OCI-M1 (cell line): Measurements from ENCODE around the gene GPRC5B.

Experiments used
- DNase-seq: peaks from one replicate; lab custom pipeline; 2025; lab: John Stamatoyannopoulos, UW

GPRC5B gene

DNA sequence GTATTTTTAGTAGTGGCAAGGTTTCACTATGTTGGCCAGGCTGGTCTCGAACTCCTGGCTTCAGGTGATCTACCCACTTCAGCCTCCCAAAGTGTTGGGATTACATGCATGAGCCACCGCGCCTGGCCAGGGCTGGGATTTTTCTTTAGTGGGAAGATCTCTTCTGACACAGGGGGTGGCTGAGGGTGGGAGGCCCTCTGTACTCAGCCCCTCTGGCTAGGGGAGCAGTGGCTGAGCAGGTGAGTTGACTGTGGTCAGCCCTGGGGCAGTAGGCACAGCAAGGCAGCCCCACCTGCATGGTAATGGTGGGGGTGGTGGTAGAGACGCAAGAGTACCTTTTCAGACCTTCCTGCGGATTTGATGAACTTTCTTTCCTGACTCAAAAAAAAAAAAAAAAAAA is 12.3 kb upstream of the GPRC5B start:
- DNase-seq: no peak

DNA sequence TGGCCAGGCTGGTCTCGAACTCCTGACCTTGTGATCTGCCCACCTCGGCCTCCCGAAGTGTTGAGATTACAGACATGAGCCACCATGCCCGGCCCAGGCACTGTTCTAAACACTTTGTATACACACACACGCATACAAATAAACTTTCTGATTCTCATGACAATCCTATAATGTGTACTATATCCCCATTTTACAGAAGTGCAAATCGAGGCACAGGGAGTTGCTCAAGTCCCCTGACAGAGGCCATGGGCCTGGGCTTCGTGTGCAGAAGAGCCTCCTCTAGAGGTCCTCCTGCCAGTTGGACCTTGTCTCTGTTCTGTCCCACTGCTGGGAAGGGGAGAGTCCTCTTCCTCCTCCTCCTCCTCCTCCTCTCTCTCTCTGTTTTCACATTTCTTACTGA is 9.9 kb upstream of the GPRC5B start:
- DNase-seq: no peak

DNA sequence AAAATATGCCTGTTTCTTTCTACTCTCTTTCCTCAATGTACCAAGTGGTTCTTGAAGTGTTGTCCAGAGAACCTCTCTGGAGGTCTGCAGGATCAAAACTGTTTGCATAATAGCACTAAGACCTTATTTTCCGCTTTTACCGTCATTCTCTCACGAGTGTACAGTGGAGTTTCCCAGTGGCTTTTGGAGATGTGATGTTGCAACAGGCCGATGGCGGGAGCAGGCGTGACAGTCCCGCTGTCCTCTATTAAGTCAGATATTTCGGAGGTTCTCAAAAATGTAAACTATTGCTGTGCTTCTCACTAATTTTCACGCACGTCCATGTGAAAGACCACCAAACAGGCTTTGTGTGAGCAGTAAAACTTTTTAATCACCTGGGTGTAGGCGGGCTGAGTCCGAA is 8.3 kb upstream of the GPRC5B start:
- no peak for DNase-seq

DNA sequence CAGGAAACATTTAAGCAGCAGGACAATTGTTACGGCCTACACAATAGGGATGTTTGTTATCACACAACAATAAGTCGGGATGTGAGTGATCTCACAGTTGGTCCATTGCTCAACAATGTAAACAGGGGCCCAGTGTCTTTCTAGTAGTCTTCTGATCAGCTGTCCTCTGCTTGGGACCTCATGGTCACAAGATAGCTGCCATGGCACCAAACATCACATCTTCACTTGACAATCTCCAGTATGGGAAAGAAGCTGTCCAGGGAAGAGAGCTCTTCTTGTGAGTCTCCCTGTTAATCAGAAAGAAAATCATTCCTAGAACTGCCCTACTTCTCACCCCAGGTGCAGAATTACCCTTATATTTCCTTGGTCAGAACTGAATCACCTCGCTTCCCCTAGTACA is 6.3 kb upstream of the GPRC5B start:
- no peak for DNase-seq

DNA sequence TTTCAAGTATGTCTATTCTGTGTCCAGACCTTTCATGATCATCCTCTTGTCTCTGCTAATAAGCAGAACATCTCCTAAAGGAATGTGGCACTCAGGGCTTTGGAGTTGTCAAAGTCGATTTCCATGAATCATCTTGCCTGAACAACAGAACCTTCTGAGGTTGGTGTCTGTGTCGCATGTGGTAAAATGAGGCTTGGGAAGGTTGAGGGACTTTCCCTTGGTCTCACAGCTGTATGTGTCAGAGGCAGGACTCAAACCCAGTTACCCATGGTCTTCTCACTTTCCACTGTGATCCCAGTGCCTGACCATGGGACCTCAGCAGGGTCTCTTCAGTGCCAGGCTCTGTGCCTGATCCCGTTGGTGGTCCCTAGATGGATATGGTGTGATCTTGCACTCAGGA is 4.2 kb upstream of the GPRC5B start:
- no peak for DNase-seq

DNA sequence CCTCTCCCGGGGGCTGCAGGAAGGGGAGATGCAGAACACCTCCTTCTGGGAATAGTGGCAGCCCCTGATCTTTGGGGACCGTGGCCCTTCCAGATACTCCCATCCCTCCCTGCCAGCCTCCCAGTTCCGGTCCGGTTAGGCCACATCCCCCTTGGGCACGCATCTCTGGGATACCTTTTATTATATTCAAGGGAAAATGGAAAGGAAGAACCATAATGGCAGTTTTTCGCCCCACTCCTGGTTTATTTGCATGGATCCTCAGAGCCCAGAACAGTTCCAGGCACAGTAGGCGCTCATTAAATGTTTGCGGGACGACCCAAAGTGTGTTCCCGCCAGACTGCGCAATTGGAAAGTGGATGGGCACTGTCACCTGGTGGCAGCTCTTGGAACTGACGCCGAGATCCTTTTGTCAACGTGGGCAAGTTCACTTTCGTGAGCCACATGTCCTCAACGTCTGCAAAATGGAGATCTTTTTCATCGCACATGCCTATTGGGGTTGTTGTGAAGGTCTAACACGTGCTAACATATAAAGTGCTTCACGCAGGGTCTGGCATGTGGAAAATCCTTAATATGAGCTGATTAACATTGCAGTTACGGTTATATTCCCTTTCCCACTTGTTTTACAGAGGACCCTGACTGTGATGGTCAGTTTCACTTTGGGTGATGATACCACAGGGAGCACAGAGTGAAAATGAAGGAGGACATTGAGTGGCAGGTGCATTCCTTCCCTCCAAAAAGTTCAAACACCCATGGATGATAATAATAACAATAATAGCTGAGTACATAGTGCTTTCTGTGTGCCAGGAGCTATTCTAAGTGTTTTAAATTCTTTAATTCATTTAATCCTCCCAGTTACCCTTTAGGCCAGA is 1.7 kb upstream of the GPRC5B start:
- peak; percentile 81 for DNase-seq

DNA sequence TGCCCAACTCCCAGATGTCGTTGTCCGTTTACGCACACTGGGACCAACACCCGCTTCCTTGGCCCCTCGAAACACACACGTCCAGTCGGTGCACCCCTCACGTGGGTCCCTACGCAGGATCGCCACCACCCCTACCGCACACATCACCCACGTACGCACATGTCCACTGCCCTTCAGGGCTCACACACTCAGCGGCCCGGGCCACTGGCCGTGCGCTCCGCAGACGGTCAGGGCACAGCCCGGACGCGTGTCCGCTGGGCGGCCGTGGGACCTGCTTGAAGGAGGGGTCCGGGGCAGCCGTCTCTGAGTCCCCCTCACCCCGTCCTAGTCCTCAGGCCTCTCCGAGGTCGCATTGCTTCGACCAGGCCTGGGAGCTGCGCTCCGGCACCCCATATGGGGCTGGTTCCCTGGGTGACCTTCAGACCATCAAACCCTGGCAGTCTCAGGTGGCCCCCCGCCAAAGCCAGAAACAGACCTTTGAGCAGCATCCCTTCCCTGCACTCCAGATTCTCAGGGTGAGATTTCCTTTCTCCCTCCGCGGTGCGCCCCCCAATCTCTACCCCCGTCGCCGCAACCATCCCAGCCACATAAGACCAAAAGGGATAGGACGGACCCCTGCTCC is 914 bp upstream of the GPRC5B start:
- DNase-seq: no peak

DNA sequence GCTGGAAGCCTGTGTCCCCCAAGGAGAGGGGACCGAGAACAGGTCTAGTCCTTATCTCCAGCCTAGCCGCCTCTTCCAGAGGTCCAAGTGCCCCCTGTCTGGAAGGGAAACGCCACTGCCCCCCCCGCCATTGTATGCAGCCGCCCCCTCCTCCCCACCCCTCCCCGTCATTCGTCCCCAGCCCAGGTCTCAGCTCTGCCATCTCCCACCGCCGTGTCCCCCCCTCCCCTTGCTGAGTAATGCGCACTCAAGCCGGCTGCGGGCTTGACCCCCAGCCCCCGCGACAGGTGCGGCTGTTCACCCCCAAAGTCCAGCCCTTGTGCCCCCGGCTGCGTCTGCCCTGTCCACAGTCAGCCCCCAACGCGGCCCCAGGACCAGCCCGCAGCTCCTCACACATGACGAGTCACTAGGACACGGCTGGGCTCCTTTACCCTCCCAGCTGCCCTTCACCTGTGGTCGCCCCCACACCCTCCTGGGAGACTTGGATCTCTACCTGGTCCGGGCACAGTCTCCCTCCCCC is 622 bp downstream of the GPRC5B start:
- DNase-seq: no peak

DNA sequence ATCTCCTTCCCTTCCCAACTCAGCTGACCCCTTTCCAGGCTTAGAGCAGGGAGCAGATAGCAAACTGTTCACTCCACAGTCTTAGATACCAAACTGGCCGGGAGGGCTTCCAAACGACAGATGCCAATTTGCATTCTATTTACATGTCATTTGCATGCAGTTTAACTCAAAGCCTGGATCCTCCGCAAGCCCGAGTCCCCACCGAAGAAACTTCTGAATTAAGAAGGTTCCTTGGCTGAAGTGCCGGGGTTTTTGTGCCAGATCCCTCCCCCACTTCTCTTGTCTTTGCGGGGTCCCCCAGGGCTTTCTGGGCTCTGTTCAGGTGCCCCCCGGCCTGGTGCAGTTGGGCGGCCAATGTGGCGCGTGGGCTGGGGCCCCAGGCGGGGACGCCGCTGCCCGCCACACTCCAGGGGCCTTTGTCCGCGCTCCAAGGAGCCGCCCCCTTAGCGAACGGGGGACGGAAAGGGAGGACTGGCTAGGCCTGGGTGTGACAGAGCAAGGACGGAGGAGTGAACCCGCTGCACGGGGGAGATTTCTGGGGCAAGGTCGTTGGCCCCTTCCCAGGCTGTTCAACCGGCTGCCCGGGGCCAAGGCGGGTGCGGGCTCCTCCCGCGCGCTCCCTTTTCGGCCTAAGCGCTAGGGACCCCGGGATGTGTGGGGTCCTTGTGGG is 1.2 kb downstream of the GPRC5B start:
- no peak for DNase-seq

DNA sequence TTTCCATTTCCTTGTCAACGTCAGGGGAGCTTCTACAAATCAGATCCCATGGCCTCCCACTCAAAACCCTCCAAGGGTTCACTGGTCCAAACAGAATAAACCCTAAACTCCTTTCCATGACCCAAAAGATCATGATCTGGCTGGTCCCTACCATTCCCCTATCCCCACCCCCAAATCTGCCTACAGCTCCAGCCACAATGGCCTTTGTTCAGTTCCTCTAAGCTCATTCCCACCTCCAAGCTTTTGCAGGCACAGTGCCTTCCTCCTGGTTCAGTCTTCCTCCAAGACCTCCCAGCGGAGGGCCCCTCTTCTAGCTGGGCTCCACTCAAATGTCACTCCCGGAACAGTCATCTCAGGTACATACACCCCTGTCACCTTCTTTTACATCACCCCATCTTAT is 2.0 kb downstream of the GPRC5B start:
- no peak for DNase-seq

DNA sequence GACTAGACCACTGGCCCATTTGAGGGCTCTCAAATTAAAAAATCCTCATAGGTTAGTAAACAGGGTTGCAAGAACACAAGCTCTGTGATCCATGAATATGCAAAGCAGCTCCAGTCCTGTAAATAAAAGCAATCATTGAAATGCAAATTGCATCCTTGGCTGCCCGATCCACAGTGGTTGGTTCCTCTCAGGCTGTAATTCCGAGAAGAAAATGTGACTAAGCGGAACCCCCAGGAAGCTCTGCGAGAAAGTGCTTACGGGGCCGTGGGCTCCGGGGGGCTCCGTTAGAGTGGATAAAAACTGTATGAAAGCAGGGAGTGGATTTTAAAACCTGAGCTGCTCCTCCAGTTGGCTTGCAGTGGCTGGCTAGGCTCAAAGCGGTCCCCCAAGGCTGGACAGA is 2.5 kb downstream of the GPRC5B start:
- no peak for DNase-seq

DNA sequence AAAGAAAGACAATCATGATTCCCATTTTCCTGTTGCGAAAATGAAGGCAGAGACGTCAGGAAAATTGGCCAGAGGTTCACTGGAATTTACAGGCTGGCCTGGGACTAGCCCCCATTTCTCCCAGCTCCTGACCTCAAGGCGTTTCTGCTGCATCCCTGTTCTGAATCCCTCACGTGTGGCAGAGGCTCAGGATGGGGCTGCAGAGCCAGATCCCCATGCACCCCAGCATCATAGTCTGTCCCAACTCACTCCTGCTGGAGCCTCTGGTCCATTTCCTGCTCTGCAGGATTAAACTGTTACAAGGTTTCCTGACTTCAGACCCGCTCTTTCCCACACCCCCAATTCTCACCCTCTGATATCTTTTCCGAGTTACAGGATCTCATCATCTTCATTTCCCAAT is 2.9 kb downstream of the GPRC5B start:
- no peak for DNase-seq

DNA sequence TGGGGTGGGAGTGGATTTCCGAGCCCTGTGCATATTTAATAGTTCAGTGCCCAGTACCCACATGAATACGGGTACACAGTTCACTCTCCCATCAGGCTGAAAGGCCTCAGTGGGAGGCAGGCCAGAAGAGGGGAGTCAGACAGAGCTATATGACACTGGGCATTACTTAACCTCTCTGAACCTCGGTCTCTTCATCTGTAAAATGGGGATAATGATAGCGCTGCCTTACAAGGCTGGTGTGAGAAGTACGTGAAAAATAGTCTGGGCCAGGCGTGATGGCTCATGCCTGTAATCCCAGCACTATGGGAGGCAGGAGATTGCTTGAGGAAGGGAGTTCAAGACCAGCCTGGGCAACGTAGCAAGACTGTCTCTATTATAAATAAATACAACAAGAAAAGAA is 3.6 kb downstream of the GPRC5B start:
- no peak for DNase-seq

DNA sequence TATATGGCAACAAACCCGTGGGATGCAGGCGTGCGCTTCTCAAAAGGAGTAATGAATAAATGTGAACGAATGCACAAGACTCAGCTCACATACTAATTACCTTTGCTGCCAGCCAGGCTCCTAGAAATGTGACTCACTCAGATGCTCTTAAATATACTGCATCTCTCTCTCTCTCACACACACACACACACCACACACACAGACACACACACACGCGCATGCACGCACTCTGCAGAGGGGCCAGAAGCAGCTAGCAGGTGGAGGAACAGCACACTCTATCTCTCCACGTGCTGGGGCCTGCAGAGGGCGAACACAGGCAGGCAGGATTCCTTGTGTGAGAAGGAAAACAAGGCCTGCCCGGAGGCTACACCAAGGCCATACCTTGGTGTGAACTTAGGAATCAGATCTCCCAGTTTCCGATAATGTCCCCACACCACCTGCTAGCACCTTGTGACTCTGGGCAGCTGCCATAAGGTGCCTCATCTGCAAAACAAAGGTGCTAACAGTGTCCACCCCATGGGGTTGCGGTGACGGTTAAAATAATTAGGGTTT is 5.3 kb downstream of the GPRC5B start:
- DNase-seq: no peak

DNA sequence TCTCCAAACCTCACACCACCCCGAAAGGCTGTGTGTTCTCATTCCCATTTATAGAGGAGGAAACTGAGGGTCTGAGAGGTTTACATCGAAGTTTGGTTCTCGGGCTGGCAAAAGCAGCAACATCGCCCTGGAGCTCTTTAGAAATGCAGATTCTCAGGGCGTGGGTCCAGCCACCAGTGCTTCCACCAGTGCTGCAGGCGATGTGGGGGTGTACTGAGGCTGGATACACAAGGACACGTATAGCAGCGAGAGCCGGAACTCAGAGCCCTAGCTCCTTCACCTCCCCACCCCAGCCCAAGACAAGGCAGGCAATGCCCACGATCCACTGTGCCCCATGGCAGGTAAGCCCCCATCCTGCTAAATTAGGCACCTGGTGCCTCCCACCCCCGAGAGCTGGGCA is 5.9 kb downstream of the GPRC5B start:
- DNase-seq: no peak

DNA sequence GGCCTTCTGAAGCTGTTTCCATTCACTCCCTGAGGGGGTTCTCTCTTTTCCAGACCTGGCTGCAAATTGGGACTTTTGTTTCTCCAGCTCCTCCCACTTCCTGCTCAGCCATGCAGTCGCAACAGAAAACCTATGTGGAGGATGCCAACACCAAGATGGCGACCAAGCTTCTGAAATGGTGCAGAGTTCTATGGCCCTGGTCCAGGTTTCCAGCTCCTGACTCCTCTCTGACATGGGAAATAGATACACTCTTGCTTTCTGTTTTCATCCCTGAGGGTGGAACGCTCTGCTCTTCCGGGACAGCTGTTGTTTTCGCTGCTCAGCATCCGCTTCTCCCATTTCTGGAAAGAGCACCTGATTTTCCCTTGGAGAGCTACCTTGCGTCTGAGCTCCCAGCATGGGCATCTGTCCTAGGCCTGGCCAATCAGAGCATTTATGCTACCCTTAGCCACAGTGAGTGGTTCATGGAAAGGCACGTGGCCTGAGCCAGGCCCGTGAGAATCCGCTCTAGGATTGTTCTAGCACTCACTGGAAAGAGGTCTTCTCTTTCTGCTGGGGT is 8.1 kb downstream of the GPRC5B start:
- DNase-seq: no peak

DNA sequence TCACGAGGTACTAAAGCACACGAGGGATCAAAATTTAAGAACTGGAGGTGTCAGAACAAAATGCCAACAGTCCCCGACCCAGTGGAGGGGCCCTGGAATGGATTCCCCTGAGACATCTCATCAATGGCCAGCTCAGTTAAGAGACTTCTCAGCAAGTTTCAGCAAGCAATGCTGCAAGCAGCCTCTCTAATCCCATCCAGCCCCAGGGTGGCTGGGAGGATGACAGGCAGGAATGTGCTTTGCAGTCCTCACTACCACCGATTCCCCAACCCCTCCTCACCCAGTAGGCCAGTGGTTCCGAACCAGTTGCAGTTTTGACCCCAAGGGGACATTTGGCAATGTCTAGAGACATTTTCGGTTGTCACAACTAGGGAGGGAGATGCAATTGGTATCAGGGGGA is 8.7 kb downstream of the GPRC5B start:
- DNase-seq: no peak

DNA sequence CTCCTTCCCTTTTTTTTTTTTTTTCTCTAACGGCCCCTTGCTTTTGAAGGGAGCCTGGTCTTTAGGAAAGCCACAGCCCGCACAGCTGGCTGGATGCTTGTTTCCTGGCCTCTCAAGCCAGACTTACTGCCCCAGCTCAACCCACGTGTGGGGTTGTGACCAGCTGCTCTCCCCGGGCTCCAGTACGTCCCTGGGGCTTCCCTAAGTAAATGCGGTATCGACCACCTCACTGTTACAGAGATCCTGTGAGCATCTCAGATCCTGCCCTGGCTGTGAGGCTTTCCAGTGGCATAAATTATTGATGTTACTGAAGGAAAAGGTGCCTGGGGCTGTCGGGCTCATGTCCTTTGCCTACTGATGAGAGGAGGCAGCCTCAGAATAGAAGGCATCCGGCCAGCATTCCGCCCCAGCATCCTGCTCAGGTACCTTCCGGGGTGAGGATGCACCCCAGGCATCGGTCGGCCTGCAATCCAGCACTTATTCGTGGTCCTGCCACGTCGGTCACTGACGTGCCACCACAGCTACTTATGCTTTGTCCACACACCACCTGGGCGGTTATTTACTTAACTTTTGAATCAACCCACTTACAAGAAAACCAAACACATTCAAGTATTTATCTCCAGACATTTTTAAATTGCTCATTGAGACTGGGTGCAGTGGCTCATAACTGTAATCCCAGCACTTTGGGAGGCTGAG is 9.6 kb downstream of the GPRC5B start:
- no peak for DNase-seq

DNA sequence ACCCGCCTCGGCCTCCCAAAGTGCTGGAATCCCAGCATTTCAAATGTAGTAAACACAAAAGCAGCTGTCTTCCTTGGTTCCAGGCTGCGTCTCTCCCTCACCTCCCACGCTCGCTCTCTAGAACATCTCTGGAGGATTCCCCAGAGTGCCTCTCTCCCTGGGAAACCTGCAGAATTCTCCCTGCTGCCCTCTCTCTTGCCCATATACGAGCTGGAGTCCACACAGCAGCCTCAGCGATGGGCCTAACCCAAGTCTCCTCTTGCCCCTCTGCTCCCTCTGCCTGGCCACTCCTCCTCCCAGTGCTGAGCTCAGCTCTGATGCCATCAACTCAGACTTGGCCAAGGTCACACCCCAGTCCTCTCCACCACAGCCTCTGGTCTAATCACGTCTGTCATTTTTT is 10.6 kb downstream of the GPRC5B start:
- no peak for DNase-seq

DNA sequence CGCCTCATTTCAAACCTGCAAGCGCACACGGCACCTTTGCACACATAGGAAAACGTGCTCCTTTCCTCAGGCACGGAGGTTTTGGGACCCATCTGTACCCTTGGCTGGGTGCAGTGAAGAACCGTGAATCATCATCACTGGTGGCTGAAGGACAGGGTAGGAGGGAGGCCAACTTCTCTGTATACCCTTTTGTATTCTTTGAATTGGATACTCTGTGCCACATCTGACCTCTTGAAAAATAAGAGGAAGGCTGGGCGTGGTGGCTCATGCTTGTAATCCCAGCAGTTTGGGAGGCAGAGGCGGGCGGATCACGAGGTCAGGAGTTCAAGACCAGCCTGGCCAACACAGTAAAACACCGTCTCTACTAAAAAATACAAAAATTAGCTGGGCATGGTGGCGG is 11.7 kb downstream of the GPRC5B start:
- DNase-seq: no peak

DNA sequence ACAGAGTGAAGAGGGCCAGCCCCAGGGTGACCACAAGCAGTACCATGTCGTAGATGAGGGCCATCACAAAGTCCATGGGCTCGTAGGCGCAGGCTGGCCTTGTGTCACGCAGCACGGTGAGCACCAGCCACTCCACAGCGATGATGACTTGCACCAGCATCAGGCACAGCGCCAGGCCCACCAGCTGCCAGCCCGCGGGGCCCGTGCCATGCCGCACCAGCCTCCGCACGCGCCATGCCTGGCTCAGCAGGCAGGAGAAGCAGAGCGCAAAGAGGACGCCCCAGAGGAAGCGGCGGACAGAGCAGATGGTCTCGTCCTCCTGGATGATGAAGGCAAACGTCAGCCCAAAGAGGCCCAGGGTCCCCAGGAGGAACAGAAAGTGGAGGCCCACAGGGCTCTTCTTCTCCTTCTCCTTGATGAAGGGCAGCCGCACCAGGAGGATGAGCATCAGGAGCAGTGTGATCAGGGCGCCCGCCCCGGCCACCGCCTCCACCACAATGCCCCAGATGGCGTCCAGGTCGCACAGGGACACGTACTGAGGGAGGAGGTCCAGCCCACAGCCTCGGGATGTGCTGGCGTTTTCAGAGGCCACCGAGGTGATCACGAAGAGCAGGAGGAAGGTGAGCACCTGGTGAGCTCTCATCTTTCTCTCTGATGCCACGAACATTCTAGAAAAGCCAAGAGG is 12.3 kb downstream of the GPRC5B start:
- DNase-seq: no peak
